H9 (cell line): ENCODE measurements around the gene NLGN3. TPM values are rescaled to one million over a fixed set of nuclear protein-coding genes. Genes with fewer than 3 reads are reported as not detected.

ENCODE experiments used
- DNase-seq: peaks from one replicate; pipeline ENCODE4 v3.0.0-alpha.2; 2017
- H2AFZ ChIP-seq: one replicate; pipeline ENCODE4 v1.6.1; 2013; ENCODE audit warnings: mild to moderate bottlenecking, low read length, control low read depth, moderate library complexity
- H2AK5ac ChIP-seq: 2 replicates; pipeline ENCODE4 v1.6.1; 2013; ENCODE audit warnings: low read length, control low read depth, mixed read lengths; ENCODE audit not compliant: insufficient read length
- H2BK120ac ChIP-seq: one replicate; pipeline ENCODE4 v1.6.1; 2013; ENCODE audit warnings: low read depth, mild to moderate bottlenecking, low read length, control low read depth, inconsistent platforms; ENCODE audit not compliant: poor library complexity, severe bottlenecking
- H2BK12ac ChIP-seq: 2 replicates; pipeline ENCODE4 v1.6.1; 2013; ENCODE audit warnings: low read length, control low read depth, mixed read lengths, low read depth; ENCODE audit not compliant: insufficient read length
- H2BK15ac ChIP-seq: 2 replicates; pipeline ENCODE4 v1.6.1; 2013; ENCODE audit warnings: low read depth, low read length, control low read depth
- H2BK20ac ChIP-seq: one replicate; pipeline ENCODE4 v1.6.1; 2013; ENCODE audit warnings: low read depth, mild to moderate bottlenecking, low read length, control low read depth, inconsistent platforms; ENCODE audit not compliant: poor library complexity, severe bottlenecking
- H2BK5ac ChIP-seq: 2 replicates; pipeline ENCODE4 v1.6.1; 2013; ENCODE audit warnings: low read length, control low read depth, mixed read lengths; ENCODE audit not compliant: insufficient read length
- H3K14ac ChIP-seq: 2 replicates; pipeline ENCODE4 v1.6.1; 2013; ENCODE audit warnings: low read length, control low read depth; ENCODE audit not compliant: insufficient read depth
- H3K18ac ChIP-seq: 2 replicates; pipeline ENCODE4 v1.6.1; 2013; ENCODE audit warnings: low read depth, mild to moderate bottlenecking, mixed read lengths, low read length, control low read depth; ENCODE audit not compliant: insufficient read length
- H3K23ac ChIP-seq: 2 replicates; pipeline ENCODE4 v1.6.1; 2013; ENCODE audit warnings: low read length, control low read depth, mixed read lengths, low read depth; ENCODE audit not compliant: insufficient read length
- H3K23me2 ChIP-seq: 2 replicates; pipeline ENCODE4 v1.6.1; 2013; ENCODE audit warnings: low read depth, mild to moderate bottlenecking, mixed read lengths, low read length, control low read depth; ENCODE audit not compliant: insufficient read length, poor library complexity, severe bottlenecking
- H3K27ac ChIP-seq: 2 replicates; pipeline ENCODE4 v1.5.1; 2013; ENCODE audit warnings: low read length, control low read depth, mixed read lengths, low read depth; ENCODE audit not compliant: insufficient read length
- H3K27me3 ChIP-seq: 2 replicates; pipeline ENCODE4 v1.6.1; 2013; ENCODE audit warnings: low read length, control low read depth, inconsistent platforms; ENCODE audit not compliant: insufficient read depth
- H3K4ac ChIP-seq: 2 replicates; pipeline ENCODE4 v1.6.1; 2013; ENCODE audit warnings: low read depth, mild to moderate bottlenecking, control low read depth, inconsistent platforms, low read length, moderate library complexity
- H3K4me1 ChIP-seq: 2 replicates; pipeline ENCODE4 v1.6.1; 2013; ENCODE audit warnings: low read length, control low read depth, inconsistent platforms; ENCODE audit not compliant: insufficient read depth
- H3K4me2 ChIP-seq: 2 replicates; pipeline ENCODE4 v1.6.1; 2013; ENCODE audit warnings: low read length, control low read depth, mixed read lengths; ENCODE audit not compliant: insufficient read length, insufficient read depth
- H3K56ac ChIP-seq: 2 replicates; pipeline ENCODE4 v1.6.1; 2013; ENCODE audit warnings: low read depth, mild to moderate bottlenecking, mixed read lengths, low read length, control low read depth; ENCODE audit not compliant: insufficient read length
- H3K79me1 ChIP-seq: 2 replicates; pipeline ENCODE4 v1.6.1; 2013; ENCODE audit warnings: low read depth, mild to moderate bottlenecking, moderate library complexity, low read length, control low read depth, inconsistent platforms; ENCODE audit not compliant: insufficient read depth, poor library complexity, severe bottlenecking
- H3K79me2 ChIP-seq: 2 replicates; pipeline ENCODE4 v1.6.1; 2013; ENCODE audit warnings: low read length, control low read depth, inconsistent platforms; ENCODE audit not compliant: insufficient read depth
- H3K9ac ChIP-seq: 2 replicates; pipeline ENCODE4 v1.6.1; 2013; ENCODE audit warnings: low read length, control low read depth, mixed read lengths; ENCODE audit not compliant: insufficient read length; ENCODE audit errors: extremely low read depth
- H3K9me3 ChIP-seq: one replicate; pipeline ENCODE4 v1.6.1; 2013; ENCODE audit warnings: low read depth, low read length, inconsistent platforms; ENCODE audit not compliant: control insufficient read depth
- H3T11ph ChIP-seq: one replicate; pipeline ENCODE4 v1.6.1; 2013; ENCODE audit warnings: mild to moderate bottlenecking, low read length, control low read depth, inconsistent platforms
- H4K20me1 ChIP-seq: one replicate; pipeline ENCODE4 v1.6.1; 2013; ENCODE audit not compliant: control insufficient read depth, insufficient read length, insufficient read depth
- H4K5ac ChIP-seq: 2 replicates; pipeline ENCODE4 v1.6.1; 2013; ENCODE audit warnings: low read depth, mild to moderate bottlenecking, mixed read lengths, low read length, control low read depth; ENCODE audit not compliant: insufficient read length
- H4K8ac ChIP-seq: replicated peaks from 2 replicates; pipeline ENCODE4 v1.6.1; 2013; ENCODE audit warnings: low read length, control low read depth, mixed read lengths, low read depth; ENCODE audit not compliant: insufficient read length
- H4K91ac ChIP-seq: 2 replicates; pipeline ENCODE4 v1.6.1; 2013; ENCODE audit warnings: low read depth, mild to moderate bottlenecking, moderate library complexity, mixed read lengths, low read length, control low read depth; ENCODE audit not compliant: insufficient read length
- H3K27ac Mint-ChIP-seq, 3 experiments: 2 replicates in 2 of 3; 3 replicates in 1 of 3; pipeline ENCODE4 v1.8.0; 2020 to 2021; ENCODE audit warnings: mixed read lengths in 3 of 3, mild to moderate bottlenecking in 1 of 3, moderate library complexity in 1 of 3
- H3K27me3 Mint-ChIP-seq: 2 replicates; pipeline ENCODE4 v1.8.0; 2021; ENCODE audit warnings: low read depth, mild to moderate bottlenecking, moderate library complexity, mixed read lengths
- H3K36me3 Mint-ChIP-seq, 3 experiments: 2 replicates in 2 of 3; 3 replicates in 1 of 3; pipeline ENCODE4 v1.8.0; 2020 to 2021; ENCODE audit warnings: low read depth in 3 of 3, mixed read lengths in 3 of 3; ENCODE audit not compliant: insufficient read depth in 1 of 3
- H3K4me1 Mint-ChIP-seq, 2 experiments: 2 replicates each; pipeline ENCODE4 v1.8.0; 2020; ENCODE audit warnings: mixed read lengths in 2 of 2
- H3K4me3 Mint-ChIP-seq, 2 experiments: 2 replicates in 1 of 2; 3 replicates in 1 of 2; pipeline ENCODE4 v1.8.0; 2020 to 2021; ENCODE audit warnings: mild to moderate bottlenecking in 2 of 2, mixed read lengths in 2 of 2, moderate library complexity in 1 of 2
- H3K9me3 Mint-ChIP-seq, 2 experiments: 2 replicates in 1 of 2; 3 replicates in 1 of 2; pipeline ENCODE4 v1.8.0; 2020; ENCODE audit warnings: mild to moderate bottlenecking in 2 of 2, mixed read lengths in 2 of 2, moderate library complexity in 1 of 2
- CTCF ChIP-seq: fragments of 200-600 bp; sonication (generic); conservative IDR thresholded peaks from 3 replicates; pipeline ENCODE4 v1.8.0; 2021; ENCODE audit warnings: antibody characterized with exemption, mild to moderate bottlenecking
- WGBS: extraction: QIAGEN DNeasy Blood & Tissue Kit; methylation state at CpG from one replicate; pipeline ENCODE4 v1.1.7; 2013; ENCODE audit warnings: missing lambda C conversion rate, low lambda C conversion rate, mixed read lengths; ENCODE audit not compliant: insufficient read length; ENCODE audit errors: extremely low coverage; 5-methylcytosine and 5-hydroxymethylcytosine counted together
- total RNA-seq: library from RNA; stranded (reverse); gene quantifications from 2 replicates; pipeline ENCODE4 v1.2.1, GENCODE V29; 2021

Gene NLGN3
- total RNA-seq, 1 experiment from 2014 or later, result 3.6 TPM

- Histone ChIP-seq H3K79me1 (no peaks in the 10 kb centered on the region), H3K18ac (no peak overlapping the region), H2BK12ac (no peak overlapping the region), H4K91ac (no peak overlapping the region), H3K4me1 (no peaks in the 10 kb centered on the region), H3K4me2 (no peak overlapping the region), H3T11ph (no peak overlapping the region), H3K27ac (no peak overlapping the region), H4K8ac (no peak overlapping the region), H3K23me2 (no peaks in the 10 kb centered on the region), H3K56ac (no peak overlapping the region), H4K20me1 (no peaks in the 10 kb centered on the region), H2AK5ac (no peak overlapping the region), H2BK20ac (no peak overlapping the region), H3K9ac (no peak overlapping the region), H3K9me3 (peaks cover 37% of the 10 kb centered on the region), H2AFZ (no peak overlapping the region), H2BK15ac (no peak overlapping the region), H4K5ac (no peak overlapping the region), H2BK5ac (no peak overlapping the region), H3K27me3 (no peaks in the 10 kb centered on the region), H3K4ac (no peak overlapping the region), H3K79me2 (no peaks in the 10 kb centered on the region), H2BK120ac (no peak overlapping the region), H3K23ac (no peak overlapping the region), H3K14ac (no peak overlapping the region)
- no peak for TF ChIP-seq CTCF
- H3K27me3 Mint-ChIP-seq, result peaks cover 4% of the 10 kb centered on the region
- WGBS, result no CpG with 5 or more reads among the region's 4 CpGs
- no peak for DNase-seq
- H3K9me3 Mint-ChIP-seq, result peaks cover 74 to 77% of the 10 kb centered on the region in 2 experiments
- peaks cover 9 to 24% (median 11%) of the 10 kb centered on the region in 3 experiments for H3K36me3 Mint-ChIP-seq
- H3K27ac Mint-ChIP-seq, result no peak overlapping the region
- no peak overlapping the region for H3K4me3 Mint-ChIP-seq
- H3K4me1 Mint-ChIP-seq, result peaks cover 9 to 12% of the 10 kb centered on the region in 2 experiments; a peak in 3 of 4 replicates
Observed at GRCh38 chrX:71162981-71163380, 18.3 kb downstream of the NLGN3 start.
